ENCODE data around the gene LAMP1.

DNA sequence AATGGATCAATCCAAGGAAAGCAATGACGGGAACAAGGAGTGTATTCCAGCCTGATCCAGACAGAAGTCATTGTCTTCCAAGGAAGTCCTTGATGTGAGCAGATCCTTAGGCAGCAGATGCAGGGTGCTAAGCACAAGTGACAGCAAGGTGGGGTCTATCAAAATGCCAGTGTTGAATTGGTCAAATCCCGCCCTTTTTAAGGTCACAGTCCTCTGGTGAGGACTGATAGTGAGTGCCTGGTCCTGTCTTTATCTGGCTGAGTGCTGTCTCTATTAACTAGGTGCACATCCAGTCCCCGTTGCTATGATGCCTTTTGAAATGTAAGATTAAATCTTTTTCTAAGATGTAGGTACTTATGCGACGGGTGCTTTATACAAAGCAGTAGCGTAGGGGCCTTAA lies 1.3 kb upstream of the LAMP1 start:
- TF ChIP-seq CTCF (IDR thresholded peaks at IDR 0.05) (no peak), POLR2A (IDR thresholded peaks at IDR 0.05) (no peak)

All from right lobe of liver (tissue), 4 donors.